Measurements from ENCODE around the gene ATP6AP1.
"Not testable (repeated sequence)": the region's sequence is repeated elsewhere in the genome, so short reads cannot be mapped to it uniquely, and the experiment has no call there.

Gene ATP6AP1

GRCh38 chrX:154428176-154429171 is at the start of gene ATP6AP1:
Gene ATP6AP1, plus strand, starts transcription at chrX:154428677. Its CDS starts 16 bp downstream, at chrX:154428693.
- H3K27ac ChIP-seq = peak within 1 kb of the TSS; percentile 64 to 88 (median 83)
- H3K4me3 ChIP-seq = peak within 1 kb of the TSS; percentile 54 to 88 (median 70)

- Histone ChIP-seq H3K27ac (peak within 1 kb of the TSS; percentile 89 to 100 (median 97)), H3K4me3 (peak within 1 kb of the TSS; percentile 56 to 84 (median 68))
Measured at GRCh38 chrX:154378799-154379568, 49.5 kb upstream of the ATP6AP1 start, which contains the start of gene EMD. Gene EMD, plus strand, starts transcription at chrX:154379295. Its CDS starts 190 bp downstream, at chrX:154379485.

GRCh38 chrX:154379569-154379951 is 48.9 kb upstream of the ATP6AP1 start:
- peak overlapping the region; percentile 89 to 100 (median 97) for H3K27ac ChIP-seq
- H3K4me3 ChIP-seq = peak overlapping the region; percentile 56 to 84 (median 68)

- H3K27ac ChIP-seq = peak overlapping the region in 20 of 21 experiments; percentile 93 to 100 (median 97)
- H3K4me3 ChIP-seq = peak overlapping the region; percentile 56 to 84 (median 68)
Measured at GRCh38 chrX:154380153-154380552, 48.3 kb upstream of the ATP6AP1 start.

- Histone ChIP-seq H3K27ac (peak overlapping the region in 8 of 21 experiments; percentile 17 to 100 (median 99)), H3K4me3 (peak overlapping the region in 1 of 7 experiments; percentile 74)
Measured at GRCh38 chrX:154380787-154381186, 47.7 kb upstream of the ATP6AP1 start.

- Histone ChIP-seq H3K4me3 (no peak overlapping the region), H3K27ac (no peak overlapping the region)
Measured at GRCh38 chrX:154381271-154381670, 47.2 kb upstream of the ATP6AP1 start.

GRCh38 chrX:154382483-154383069 is 45.9 kb upstream of the ATP6AP1 start:
- Histone ChIP-seq H3K4me3 (no peak overlapping the region), H3K27ac (no peak overlapping the region)

- H3K27ac ChIP-seq = no peak overlapping the region
- H3K4me3 ChIP-seq = no peak overlapping the region
Measured at GRCh38 chrX:154383359-154384283, 44.9 kb upstream of the ATP6AP1 start.

GRCh38 chrX:154384284-154384892 is 44.1 kb upstream of the ATP6AP1 start:
- no peak overlapping the region for H3K27ac ChIP-seq
- H3K4me3 ChIP-seq = no peak overlapping the region

- H3K4me3 ChIP-seq, H3K27ac ChIP-seq: not testable (repeated sequence)
Measured at GRCh38 chrX:154388094-154388493, 40.4 kb upstream of the ATP6AP1 start.

GRCh38 chrX:154388649-154389048 is 39.8 kb upstream of the ATP6AP1 start:
- H3K4me3 ChIP-seq, H3K27ac ChIP-seq: not testable (repeated sequence)

- H3K4me3 ChIP-seq = peak overlapping the region in 1 of 7 experiments; percentile 9
- peak overlapping the region in 6 of 21 experiments; percentile 59 to 87 (median 80) for H3K27ac ChIP-seq
Measured at GRCh38 chrX:154389812-154390747, 38.4 kb upstream of the ATP6AP1 start.

- not testable (repeated sequence) for H3K4me3 ChIP-seq
- H3K27ac ChIP-seq = peak overlapping the region in 2 of 21 experiments; percentile 94 to 96
Measured at GRCh38 chrX:154396363-154396762, 32.1 kb upstream of the ATP6AP1 start.

GRCh38 chrX:154396973-154397887 is 31.2 kb upstream of the ATP6AP1 start:
- H3K4me3 ChIP-seq = peak overlapping the region; percentile 46 to 75 (median 58)
- peak overlapping the region; percentile 87 to 99 (median 97) for H3K27ac ChIP-seq

GRCh38 chrX:154397888-154398667 is 30.4 kb upstream of the ATP6AP1 start, which contains the start of gene RPL10:
Gene RPL10, plus strand, starts transcription at chrX:154398377. Its CDS starts 143 bp downstream, at chrX:154398520.
- Histone ChIP-seq H3K27ac (peak within 1 kb of the TSS; percentile 87 to 99 (median 97)), H3K4me3 (peak within 1 kb of the TSS; percentile 55 to 75 (median 61))

Data from skin epidermis (tissue), 12 donors.